H9 (cell line): ENCODE measurements around the gene RPLP2. TPM values are rescaled to one million over a fixed set of nuclear protein-coding genes. Genes with fewer than 3 reads are reported as not detected.

Source experiments
- DNase-seq: peaks from one replicate; pipeline ENCODE4 v3.0.0-alpha.2; 2017
- H2AFZ ChIP-seq: one replicate; pipeline ENCODE4 v1.6.1; 2013; ENCODE audit warnings: mild to moderate bottlenecking, low read length, control low read depth, moderate library complexity
- H2AK5ac ChIP-seq: 2 replicates; pipeline ENCODE4 v1.6.1; 2013; ENCODE audit warnings: low read length, control low read depth, mixed read lengths; ENCODE audit not compliant: insufficient read length
- H2BK120ac ChIP-seq: one replicate; pipeline ENCODE4 v1.6.1; 2013; ENCODE audit warnings: low read depth, mild to moderate bottlenecking, low read length, control low read depth, inconsistent platforms; ENCODE audit not compliant: poor library complexity, severe bottlenecking
- H2BK12ac ChIP-seq: 2 replicates; pipeline ENCODE4 v1.6.1; 2013; ENCODE audit warnings: low read length, control low read depth, mixed read lengths, low read depth; ENCODE audit not compliant: insufficient read length
- H2BK15ac ChIP-seq: 2 replicates; pipeline ENCODE4 v1.6.1; 2013; ENCODE audit warnings: low read depth, low read length, control low read depth
- H2BK20ac ChIP-seq: one replicate; pipeline ENCODE4 v1.6.1; 2013; ENCODE audit warnings: low read depth, mild to moderate bottlenecking, low read length, control low read depth, inconsistent platforms; ENCODE audit not compliant: poor library complexity, severe bottlenecking
- H2BK5ac ChIP-seq: 2 replicates; pipeline ENCODE4 v1.6.1; 2013; ENCODE audit warnings: low read length, control low read depth, mixed read lengths; ENCODE audit not compliant: insufficient read length
- H3K14ac ChIP-seq: 2 replicates; pipeline ENCODE4 v1.6.1; 2013; ENCODE audit warnings: low read length, control low read depth; ENCODE audit not compliant: insufficient read depth
- H3K18ac ChIP-seq: 2 replicates; pipeline ENCODE4 v1.6.1; 2013; ENCODE audit warnings: low read depth, mild to moderate bottlenecking, mixed read lengths, low read length, control low read depth; ENCODE audit not compliant: insufficient read length
- H3K23ac ChIP-seq: 2 replicates; pipeline ENCODE4 v1.6.1; 2013; ENCODE audit warnings: low read length, control low read depth, mixed read lengths, low read depth; ENCODE audit not compliant: insufficient read length
- H3K23me2 ChIP-seq: 2 replicates; pipeline ENCODE4 v1.6.1; 2013; ENCODE audit warnings: low read depth, mild to moderate bottlenecking, mixed read lengths, low read length, control low read depth; ENCODE audit not compliant: insufficient read length, poor library complexity, severe bottlenecking
- H3K27ac ChIP-seq: 2 replicates; pipeline ENCODE4 v1.5.1; 2013; ENCODE audit warnings: low read length, control low read depth, mixed read lengths, low read depth; ENCODE audit not compliant: insufficient read length
- H3K27me3 ChIP-seq: 2 replicates; pipeline ENCODE4 v1.6.1; 2013; ENCODE audit warnings: low read length, control low read depth, inconsistent platforms; ENCODE audit not compliant: insufficient read depth
- H3K4ac ChIP-seq: 2 replicates; pipeline ENCODE4 v1.6.1; 2013; ENCODE audit warnings: low read depth, mild to moderate bottlenecking, control low read depth, inconsistent platforms, low read length, moderate library complexity
- H3K4me1 ChIP-seq: 2 replicates; pipeline ENCODE4 v1.6.1; 2013; ENCODE audit warnings: low read length, control low read depth, inconsistent platforms; ENCODE audit not compliant: insufficient read depth
- H3K4me2 ChIP-seq: 2 replicates; pipeline ENCODE4 v1.6.1; 2013; ENCODE audit warnings: low read length, control low read depth, mixed read lengths; ENCODE audit not compliant: insufficient read length, insufficient read depth
- H3K56ac ChIP-seq: 2 replicates; pipeline ENCODE4 v1.6.1; 2013; ENCODE audit warnings: low read depth, mild to moderate bottlenecking, mixed read lengths, low read length, control low read depth; ENCODE audit not compliant: insufficient read length
- H3K79me1 ChIP-seq: 2 replicates; pipeline ENCODE4 v1.6.1; 2013; ENCODE audit warnings: low read depth, mild to moderate bottlenecking, moderate library complexity, low read length, control low read depth, inconsistent platforms; ENCODE audit not compliant: insufficient read depth, poor library complexity, severe bottlenecking
- H3K79me2 ChIP-seq: 2 replicates; pipeline ENCODE4 v1.6.1; 2013; ENCODE audit warnings: low read length, control low read depth, inconsistent platforms; ENCODE audit not compliant: insufficient read depth
- H3K9ac ChIP-seq: 2 replicates; pipeline ENCODE4 v1.6.1; 2013; ENCODE audit warnings: low read length, control low read depth, mixed read lengths; ENCODE audit not compliant: insufficient read length; ENCODE audit errors: extremely low read depth
- H3K9me3 ChIP-seq: one replicate; pipeline ENCODE4 v1.6.1; 2013; ENCODE audit warnings: low read depth, low read length, inconsistent platforms; ENCODE audit not compliant: control insufficient read depth
- H3T11ph ChIP-seq: one replicate; pipeline ENCODE4 v1.6.1; 2013; ENCODE audit warnings: mild to moderate bottlenecking, low read length, control low read depth, inconsistent platforms
- H4K20me1 ChIP-seq: one replicate; pipeline ENCODE4 v1.6.1; 2013; ENCODE audit not compliant: control insufficient read depth, insufficient read length, insufficient read depth
- H4K5ac ChIP-seq: 2 replicates; pipeline ENCODE4 v1.6.1; 2013; ENCODE audit warnings: low read depth, mild to moderate bottlenecking, mixed read lengths, low read length, control low read depth; ENCODE audit not compliant: insufficient read length
- H4K8ac ChIP-seq: replicated peaks from 2 replicates; pipeline ENCODE4 v1.6.1; 2013; ENCODE audit warnings: low read length, control low read depth, mixed read lengths, low read depth; ENCODE audit not compliant: insufficient read length
- H4K91ac ChIP-seq: 2 replicates; pipeline ENCODE4 v1.6.1; 2013; ENCODE audit warnings: low read depth, mild to moderate bottlenecking, moderate library complexity, mixed read lengths, low read length, control low read depth; ENCODE audit not compliant: insufficient read length
- H3K27ac Mint-ChIP-seq, 3 experiments: 2 replicates in 2 of 3; 3 replicates in 1 of 3; pipeline ENCODE4 v1.8.0; 2020 to 2021; ENCODE audit warnings: mixed read lengths in 3 of 3, mild to moderate bottlenecking in 1 of 3, moderate library complexity in 1 of 3
- H3K27me3 Mint-ChIP-seq: 2 replicates; pipeline ENCODE4 v1.8.0; 2021; ENCODE audit warnings: low read depth, mild to moderate bottlenecking, moderate library complexity, mixed read lengths
- H3K36me3 Mint-ChIP-seq, 3 experiments: 2 replicates in 2 of 3; 3 replicates in 1 of 3; pipeline ENCODE4 v1.8.0; 2020 to 2021; ENCODE audit warnings: low read depth in 3 of 3, mixed read lengths in 3 of 3; ENCODE audit not compliant: insufficient read depth in 1 of 3
- H3K4me1 Mint-ChIP-seq, 2 experiments: 2 replicates each; pipeline ENCODE4 v1.8.0; 2020; ENCODE audit warnings: mixed read lengths in 2 of 2
- H3K4me3 Mint-ChIP-seq, 2 experiments: 2 replicates in 1 of 2; 3 replicates in 1 of 2; pipeline ENCODE4 v1.8.0; 2020 to 2021; ENCODE audit warnings: mild to moderate bottlenecking in 2 of 2, mixed read lengths in 2 of 2, moderate library complexity in 1 of 2
- H3K9me3 Mint-ChIP-seq, 2 experiments: 2 replicates in 1 of 2; 3 replicates in 1 of 2; pipeline ENCODE4 v1.8.0; 2020; ENCODE audit warnings: mild to moderate bottlenecking in 2 of 2, mixed read lengths in 2 of 2, moderate library complexity in 1 of 2
- CTCF ChIP-seq: fragments of 200-600 bp; sonication (generic); conservative IDR thresholded peaks from 3 replicates; pipeline ENCODE4 v1.8.0; 2021; ENCODE audit warnings: antibody characterized with exemption, mild to moderate bottlenecking
- WGBS: extraction: QIAGEN DNeasy Blood & Tissue Kit; methylation state at CpG from one replicate; pipeline ENCODE4 v1.1.7; 2013; ENCODE audit warnings: missing lambda C conversion rate, low lambda C conversion rate, mixed read lengths; ENCODE audit not compliant: insufficient read length; ENCODE audit errors: extremely low coverage; 5-methylcytosine and 5-hydroxymethylcytosine counted together
- total RNA-seq: library from RNA; stranded (reverse); gene quantifications from 2 replicates; pipeline ENCODE4 v1.2.1, GENCODE V29; 2021

RPLP2 gene
- total RNA-seq, 1 experiment from 2014 or later, result 2,138 TPM

- no peaks in the 10 kb centered on the region for H3K27me3 ChIP-seq
- no peak for DNase-seq
- Mint-ChIP-seq H3K4me3 (no peak overlapping the region), H3K9me3 (no peaks in the 10 kb centered on the region), H3K4me1 (peaks cover 22 to 70% of the 10 kb centered on the region in 2 experiments), H3K27ac (no peak overlapping the region; a peak in 1 of 7 replicates), H3K27me3 (peaks cover 21% of the 10 kb centered on the region), H3K36me3 (peaks cover 0 to 13% (median 0%) of the 10 kb centered on the region in 3 experiments; a peak in 3 of 7 replicates)
- H4K8ac ChIP-seq, result no peak overlapping the region
- no peaks in the 10 kb centered on the region; the same call in 1 of the 2 replicates for H3K4me1 ChIP-seq
- H2BK120ac ChIP-seq, result no peak overlapping the region
- no peak overlapping the region for H4K5ac ChIP-seq
- H3K27ac ChIP-seq, result no peak overlapping the region
- no peaks in the 10 kb centered on the region for H3K9me3 ChIP-seq
- no peaks in the 10 kb centered on the region for H3K79me1 ChIP-seq
- no peak overlapping the region for H3K4me2 ChIP-seq
- H4K20me1 ChIP-seq, result no peaks in the 10 kb centered on the region
- H3K14ac ChIP-seq, result no peak overlapping the region
- no peak overlapping the region for H2AFZ ChIP-seq
- no peak overlapping the region for H3K4ac ChIP-seq
- no peak for TF ChIP-seq CTCF
- no peak overlapping the region for H2AK5ac ChIP-seq
- H3K9ac ChIP-seq, result no peak overlapping the region
- no peak overlapping the region for H3K23ac ChIP-seq
- WGBS, result no CpG with 5 or more reads among the region's 37 CpGs
- no peak overlapping the region for H3K18ac ChIP-seq
- no peak overlapping the region for H2BK12ac ChIP-seq
- H2BK15ac ChIP-seq, result no peak overlapping the region
- no peak overlapping the region for H3T11ph ChIP-seq
- H2BK5ac ChIP-seq, result no peak overlapping the region
- no peak overlapping the region for H2BK20ac ChIP-seq
- no peak overlapping the region for H3K56ac ChIP-seq
- H3K23me2 ChIP-seq, result no peaks in the 10 kb centered on the region
- H4K91ac ChIP-seq, result no peak overlapping the region
- H3K79me2 ChIP-seq, result no peaks in the 10 kb centered on the region
Measured at GRCh38 chr11:858762-859339, 49.1 kb downstream of the RPLP2 start.
